ENCODE measurements around the gene ZNF608.

GRCh38 chr5:124782262-124782661 is 35.8 kb upstream of the ZNF608 start:
- TF ChIP-seq JUND (IDR thresholded peaks at IDR 0.05) (no peak), CTCF (IDR thresholded peaks at IDR 0.05; ENCODE audit: low read depth, low read length, missing input control) (no peak), EGR1 (IDR thresholded peaks at IDR 0.05; ENCODE audit: low read depth in 2 of 2) (no peak), RAD21 (IDR thresholded peaks at IDR 0.05) (no peak), FOXA2 (IDR thresholded peaks at IDR 0.05) (no peak), SP1 (IDR thresholded peaks at IDR 0.05) (no peak), FOXA1 (IDR thresholded peaks at IDR 0.05) (no peak), REST (IDR thresholded peaks at IDR 0.05) (no peak), TAF1 (conservative IDR thresholded peaks at IDR 0.05) (no peak), GABPA (IDR thresholded peaks at IDR 0.05 in 1 of 2, conservative IDR thresholded peaks at IDR 0.05 in 1 of 2) (no peak), YY1 (IDR thresholded peaks at IDR 0.05) (no peak)
- TF ChIP-seq, protein P1, sequence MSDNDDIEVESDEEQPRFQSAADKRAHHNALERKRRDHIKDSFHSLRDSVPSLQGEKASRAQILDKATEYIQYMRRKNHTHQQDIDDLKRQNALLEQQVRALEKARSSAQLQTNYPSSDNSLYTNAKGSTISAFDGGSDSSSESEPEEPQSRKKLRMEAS (IDR thresholded peaks at IDR 0.05): no peak
- TF ChIP-seq, protein P2, sequence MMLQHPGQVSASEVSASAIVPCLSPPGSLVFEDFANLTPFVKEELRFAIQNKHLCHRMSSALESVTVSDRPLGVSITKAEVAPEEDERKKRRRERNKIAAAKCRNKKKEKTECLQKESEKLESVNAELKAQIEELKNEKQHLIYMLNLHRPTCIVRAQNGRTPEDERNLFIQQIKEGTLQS (IDR thresholded peaks at IDR 0.05): no peak
- TF ChIP-seq, protein P3, sequence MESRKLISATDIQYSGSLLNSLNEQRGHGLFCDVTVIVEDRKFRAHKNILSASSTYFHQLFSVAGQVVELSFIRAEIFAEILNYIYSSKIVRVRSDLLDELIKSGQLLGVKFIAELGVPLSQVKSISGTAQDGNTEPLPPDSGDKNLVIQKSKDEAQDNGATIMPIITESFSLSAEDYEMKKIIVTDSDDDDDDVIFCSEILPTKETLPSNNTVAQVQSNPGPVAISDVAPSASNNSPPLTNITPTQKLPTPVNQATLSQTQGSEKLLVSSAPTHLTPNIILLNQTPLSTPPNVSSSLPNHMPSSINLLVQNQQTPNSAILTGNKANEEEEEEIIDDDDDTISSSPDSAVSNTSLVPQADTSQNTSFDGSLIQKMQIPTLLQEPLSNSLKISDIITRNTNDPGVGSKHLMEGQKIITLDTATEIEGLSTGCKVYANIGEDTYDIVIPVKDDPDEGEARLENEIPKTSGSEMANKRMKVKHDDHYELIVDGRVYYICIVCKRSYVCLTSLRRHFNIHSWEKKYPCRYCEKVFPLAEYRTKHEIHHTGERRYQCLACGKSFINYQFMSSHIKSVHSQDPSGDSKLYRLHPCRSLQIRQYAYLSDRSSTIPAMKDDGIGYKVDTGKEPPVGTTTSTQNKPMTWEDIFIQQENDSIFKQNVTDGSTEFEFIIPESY (IDR thresholded peaks at IDR 0.05): no peak

Measured in liver (tissue), 3 donors.